GM19455 (cell line): ENCODE results near the gene BPGM.

ENCODE experiments used
- ATAC-seq: cut with Tn5 transposase; IDR thresholded peaks from one replicate; pipeline ENCODE4 v1.9.1; 2021; ENCODE audit not compliant: unreplicated experiment

Gene BPGM

DNA sequence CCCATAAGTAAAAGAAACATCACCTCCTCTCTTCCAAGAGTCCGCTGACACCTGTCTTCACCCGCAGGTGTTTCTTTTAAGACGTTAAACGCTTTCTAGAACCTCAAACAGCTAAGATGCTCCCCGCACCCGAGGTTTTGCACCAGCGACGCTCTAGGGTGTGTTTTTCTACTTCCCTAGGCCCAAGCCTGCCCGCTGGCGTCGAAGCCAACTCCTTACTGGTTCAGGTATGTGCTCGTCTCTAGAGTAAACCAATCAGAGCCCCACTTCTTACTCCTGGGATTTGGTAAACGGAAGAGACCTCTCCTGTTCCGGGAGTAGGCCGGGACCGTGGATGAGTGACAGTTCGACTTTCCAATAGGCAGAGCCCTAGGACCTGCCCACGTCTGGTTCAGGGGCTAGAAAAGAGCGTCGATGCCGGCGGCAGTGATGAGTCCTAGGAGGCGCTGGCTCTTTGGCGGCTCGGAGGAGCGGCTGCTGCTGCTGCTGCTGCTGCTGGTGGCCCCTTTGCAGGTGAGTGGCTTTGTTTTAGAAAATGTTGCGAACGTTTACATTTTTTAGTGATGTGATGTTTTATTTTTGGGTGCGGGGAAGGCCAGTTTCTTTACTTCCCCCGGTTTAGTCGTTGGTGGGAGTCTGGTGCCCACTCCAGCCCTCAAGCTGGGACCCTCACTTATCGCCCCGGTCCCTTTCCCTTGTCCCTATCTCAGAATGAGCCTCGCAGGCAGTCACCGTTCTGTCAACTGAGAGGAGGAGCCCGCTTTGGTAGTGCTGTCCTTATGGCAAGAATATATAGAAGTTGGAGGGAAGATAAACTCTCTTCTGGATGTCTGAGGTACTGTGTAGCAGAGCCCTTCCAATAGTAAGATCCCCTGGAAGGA, at the start of gene BPGM:
TSS of gene BPGM (plus strand) at position 429 of the 881 bp plus-strand sequence. CDS start 14,655 bp downstream, outside the sequence.
- ATAC-seq: peak; percentile 98

DNA sequence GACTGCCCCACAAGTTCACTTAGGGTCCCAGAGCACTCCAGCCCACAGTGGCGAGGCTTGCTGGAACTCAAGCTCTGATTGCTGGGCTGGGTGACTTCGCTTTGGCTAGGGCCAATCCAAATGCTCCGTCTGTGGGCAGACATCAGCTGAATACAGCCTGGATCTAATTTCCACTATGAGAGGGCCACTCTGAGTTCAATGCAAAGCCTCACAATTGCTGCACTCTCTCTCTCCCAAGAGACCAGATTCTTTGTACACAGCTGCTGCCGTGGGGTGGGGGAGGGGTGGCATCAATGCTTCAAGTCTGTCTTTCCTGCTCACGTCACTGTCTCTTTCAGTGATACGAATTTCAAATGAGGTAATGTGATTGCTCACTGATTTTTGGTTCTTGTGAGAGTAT, 47.3 kb upstream of the BPGM start:
- ATAC-seq: no peak

DNA sequence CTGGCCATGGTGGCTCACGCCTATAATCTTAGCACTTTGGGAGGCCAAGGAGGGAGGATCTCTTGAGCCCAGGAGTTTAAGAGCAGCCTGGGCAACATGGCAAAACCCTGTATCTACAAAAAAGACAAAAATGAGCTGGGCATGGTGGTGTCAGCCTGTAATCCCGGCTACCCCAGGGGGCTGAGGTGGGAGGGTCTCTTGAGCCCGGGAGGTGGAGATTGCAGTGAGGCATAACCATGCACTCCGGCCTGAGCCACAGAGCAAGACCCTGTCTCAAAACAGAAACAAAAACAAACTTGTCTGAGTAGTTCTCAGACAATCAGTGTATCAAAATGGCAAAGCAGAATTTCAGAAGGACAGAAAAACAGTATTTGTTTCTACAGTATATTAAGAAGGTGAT, 45.2 kb upstream of the BPGM start:
- no peak for ATAC-seq

DNA sequence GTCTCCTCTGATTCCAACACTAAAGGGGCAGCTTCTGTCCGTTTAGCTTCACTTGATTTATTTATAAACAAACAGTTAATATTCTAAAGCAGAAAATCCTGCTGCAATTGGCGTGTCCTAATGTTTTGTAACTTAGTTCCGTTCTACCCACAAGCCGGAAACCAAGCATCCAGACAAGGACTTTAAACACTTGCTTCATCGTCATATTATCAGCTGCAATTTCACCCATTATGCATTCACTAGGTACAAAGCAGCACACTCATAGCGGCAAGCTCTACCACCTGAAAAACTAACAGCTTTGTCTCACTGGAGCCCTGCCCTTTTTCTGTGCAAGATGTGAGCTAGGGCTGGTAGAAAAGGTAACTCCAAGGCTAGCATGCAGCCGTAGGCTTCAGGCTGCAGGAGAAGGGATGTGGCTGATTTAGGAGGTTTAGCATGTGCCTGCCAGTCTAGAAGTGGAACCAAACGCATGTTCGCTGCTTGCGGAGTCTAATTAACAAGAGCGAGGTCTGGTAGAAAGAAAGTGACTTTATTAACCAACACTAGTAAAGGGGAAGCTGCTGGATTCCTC, 43.7 kb upstream of the BPGM start:
- no peak for ATAC-seq

DNA sequence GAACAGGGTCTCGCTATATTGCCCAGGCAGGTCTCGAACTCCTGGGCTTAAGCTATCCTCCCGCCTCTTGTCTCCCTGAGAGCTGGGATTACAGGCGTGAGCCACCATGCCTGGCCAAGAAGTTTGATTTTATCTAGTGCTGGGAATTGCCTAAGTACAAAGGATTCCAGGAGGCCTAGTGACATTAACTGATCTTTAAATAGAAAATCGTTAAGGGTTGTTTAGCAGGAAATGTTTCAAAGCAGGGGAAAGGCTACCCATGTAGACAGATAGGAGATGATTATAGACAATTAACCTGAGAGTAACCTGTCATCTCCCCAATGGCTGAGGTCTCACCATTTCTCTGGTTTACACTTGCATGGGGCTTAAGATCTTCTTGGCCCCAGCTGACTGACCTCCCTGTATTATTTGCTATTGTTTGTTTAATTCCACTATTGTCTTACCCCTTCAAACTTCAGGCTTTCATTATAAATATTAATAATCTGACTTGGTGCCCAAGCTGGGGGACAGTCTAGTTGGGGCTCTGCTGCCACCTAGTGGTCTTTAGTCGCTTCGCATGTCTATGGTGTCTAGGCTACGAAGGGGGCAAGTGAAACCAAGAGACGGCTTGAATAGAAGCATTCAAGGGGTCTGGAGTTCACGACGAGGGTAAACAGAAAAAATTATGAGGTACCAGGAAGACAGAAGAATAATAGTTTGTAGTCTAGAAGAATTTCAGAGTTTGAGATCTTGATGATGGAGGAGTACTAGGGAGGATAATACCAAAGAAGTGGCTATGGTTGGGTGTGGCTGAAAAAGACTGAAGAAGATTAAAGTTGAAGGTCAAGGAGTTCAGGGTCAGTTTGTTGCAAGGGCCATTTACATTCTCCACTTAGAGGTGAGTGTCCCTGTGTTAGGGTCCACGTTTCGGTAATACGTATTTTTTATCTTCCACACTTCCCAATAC, 40.4 kb upstream of the BPGM start:
- ATAC-seq: peak; percentile 86

DNA sequence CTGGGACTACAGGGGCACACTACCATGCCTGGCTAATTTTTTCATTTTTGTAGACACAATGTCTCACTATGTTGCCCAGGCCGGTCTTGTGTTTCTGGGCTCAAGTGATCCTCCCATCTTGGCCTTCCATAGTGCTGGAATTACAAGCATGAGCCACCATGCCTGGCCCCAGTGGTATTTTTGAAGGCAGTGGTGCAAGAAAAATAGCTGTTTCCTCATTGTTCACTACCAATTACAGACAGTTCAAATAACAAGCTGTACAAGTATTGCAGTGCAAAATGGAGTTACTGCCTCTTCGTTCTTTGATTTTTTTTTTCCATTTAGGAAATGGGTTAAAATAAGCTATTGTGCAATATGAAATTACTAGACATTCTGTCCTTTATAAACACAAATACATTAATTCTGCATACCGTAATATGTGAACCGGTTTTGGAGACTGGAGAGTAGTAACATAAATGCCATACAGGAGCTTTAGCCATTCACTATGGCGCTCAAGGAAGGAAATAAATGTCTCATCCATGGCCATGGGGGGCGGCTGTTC, 35.0 kb upstream of the BPGM start:
- no peak for ATAC-seq

DNA sequence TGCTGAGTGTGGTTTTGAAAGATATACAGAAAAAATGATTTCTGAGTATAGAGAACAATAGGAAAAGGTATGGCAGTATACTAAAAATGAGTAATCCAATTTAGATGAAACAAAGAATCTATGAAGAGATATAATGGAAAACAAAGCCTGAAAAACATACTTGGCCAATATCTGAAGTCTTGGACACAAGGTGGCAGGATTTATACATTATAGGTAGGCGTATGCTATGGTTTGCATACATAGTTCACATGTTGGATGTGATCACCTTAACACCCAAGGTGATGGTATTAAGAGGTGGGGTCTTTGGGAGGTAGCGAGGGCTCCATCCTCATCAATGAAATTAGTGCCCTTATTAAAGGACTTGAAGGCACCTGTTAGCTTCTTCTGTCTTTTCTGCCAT, 34.5 kb upstream of the BPGM start:
- ATAC-seq: no peak

DNA sequence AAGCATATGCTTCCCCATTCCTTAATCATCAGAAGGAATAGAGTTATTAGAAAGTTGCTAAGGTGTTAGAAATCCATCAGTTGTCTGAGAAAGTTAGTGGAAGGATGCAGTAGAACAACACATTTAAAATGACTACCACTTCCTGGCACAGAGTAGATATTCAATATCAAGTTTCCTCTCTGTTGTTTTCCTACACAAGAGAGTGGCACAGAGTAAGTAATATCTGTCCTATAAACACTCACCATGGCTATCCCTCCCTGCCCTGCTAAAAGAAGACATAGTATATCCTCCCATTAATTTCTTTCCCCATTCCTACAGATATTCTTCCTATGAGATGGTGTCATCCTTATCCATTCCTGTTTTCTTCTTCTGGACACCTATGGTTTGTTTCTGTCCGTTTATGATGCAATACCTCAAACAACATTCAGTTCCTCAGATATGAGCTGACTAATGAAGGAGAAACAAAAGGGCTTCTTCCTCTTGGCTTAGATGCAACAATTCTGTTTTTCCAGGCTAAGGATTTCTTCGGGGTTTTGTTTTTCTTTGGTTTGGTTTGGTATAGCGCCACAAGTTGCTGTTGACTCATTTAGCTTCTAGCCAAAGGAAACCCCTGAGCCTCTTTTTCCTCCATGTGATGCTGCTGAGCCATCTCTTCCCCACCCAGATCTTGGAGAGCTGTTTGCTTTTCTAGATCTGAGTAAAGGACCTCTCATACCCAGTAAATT, 32.9 kb upstream of the BPGM start:
- no peak for ATAC-seq

DNA sequence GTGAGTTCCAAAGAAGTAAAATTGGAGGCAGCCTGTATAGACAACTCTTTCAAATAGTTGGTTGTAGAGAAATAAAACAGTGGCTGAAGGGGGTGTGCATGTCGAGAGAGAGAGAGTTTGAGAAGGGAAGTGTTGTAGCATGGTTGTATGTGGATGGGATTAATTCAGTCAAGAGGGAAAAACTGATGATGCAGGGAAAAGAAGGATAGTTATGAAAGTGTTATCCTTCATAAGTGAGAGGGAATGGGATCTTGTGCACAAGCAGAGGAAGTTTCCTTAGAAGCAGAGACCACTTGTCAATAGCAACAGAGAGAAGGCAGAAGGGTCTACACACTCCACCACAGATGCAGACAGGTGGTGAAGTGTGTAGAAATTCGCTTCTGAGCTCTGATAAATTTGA, 30.0 kb upstream of the BPGM start:
- ATAC-seq: no peak

DNA sequence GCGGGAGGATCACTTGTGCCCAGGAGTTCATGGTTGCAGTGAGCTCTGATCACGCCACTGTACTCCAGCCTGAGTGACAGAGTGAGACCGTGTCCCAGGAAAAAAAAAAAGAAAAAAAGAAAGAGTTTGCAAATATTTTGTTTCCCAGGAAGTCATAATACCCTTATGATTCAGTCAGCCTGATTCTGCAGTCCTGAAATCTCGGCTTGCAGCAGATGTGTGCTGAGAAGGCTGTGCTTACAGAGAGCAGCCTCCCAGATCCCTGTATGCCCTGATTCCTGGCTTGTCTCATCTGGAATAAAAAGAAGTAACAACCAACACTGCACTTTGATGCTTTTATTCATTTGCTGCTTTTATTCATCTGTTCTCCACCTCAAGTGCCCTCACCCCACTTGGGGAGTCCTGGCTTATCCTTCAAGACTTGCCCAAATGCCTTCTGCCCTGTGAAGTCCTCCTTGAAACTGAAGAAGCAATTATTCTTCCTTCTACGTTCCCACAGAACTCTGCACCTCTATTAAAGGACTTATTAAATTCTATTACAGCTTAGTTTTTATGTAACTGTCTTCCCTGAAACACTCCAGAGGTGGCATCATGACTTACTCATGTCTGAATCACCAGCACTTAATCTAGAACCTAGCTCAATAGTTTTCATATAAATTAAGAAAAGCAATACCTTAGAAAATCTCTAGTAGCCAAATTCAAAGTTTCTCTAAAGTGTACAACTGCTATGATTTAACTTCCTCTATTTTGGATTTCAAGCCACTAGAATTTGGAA, 27.7 kb upstream of the BPGM start:
- ATAC-seq: no peak

DNA sequence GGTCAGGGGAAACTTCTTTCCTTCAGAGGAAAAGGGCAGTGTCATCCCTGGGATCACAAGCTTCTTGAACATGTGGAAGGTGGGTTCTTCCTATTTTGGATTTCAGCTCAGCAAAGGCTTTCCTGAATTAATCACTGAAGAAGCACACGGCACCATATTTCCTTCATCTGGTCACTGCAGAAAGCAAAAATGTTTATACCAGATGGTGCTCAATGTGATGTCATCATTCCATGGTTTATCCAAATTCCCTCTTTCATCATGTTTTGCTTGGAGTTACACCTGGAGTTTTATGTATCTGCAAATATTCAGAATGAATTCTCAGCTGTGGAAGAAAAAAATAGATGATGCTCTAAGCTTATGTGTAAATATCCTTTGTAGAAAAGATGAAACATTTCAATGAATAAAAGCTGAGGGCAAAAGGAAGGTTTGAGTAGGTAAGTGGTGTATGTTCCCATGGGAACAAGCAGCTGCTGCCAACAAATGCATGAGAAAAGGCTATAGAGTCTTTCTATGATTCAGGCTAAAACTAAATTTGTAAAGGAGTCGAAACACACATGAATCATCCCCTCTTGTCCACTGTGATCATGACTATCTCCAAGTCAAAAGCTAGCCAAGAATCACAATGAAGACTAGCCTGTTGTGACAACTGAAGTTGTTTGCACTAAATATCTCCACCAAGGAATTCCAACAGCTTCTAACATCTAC, 26.9 kb upstream of the BPGM start:
- no peak for ATAC-seq

DNA sequence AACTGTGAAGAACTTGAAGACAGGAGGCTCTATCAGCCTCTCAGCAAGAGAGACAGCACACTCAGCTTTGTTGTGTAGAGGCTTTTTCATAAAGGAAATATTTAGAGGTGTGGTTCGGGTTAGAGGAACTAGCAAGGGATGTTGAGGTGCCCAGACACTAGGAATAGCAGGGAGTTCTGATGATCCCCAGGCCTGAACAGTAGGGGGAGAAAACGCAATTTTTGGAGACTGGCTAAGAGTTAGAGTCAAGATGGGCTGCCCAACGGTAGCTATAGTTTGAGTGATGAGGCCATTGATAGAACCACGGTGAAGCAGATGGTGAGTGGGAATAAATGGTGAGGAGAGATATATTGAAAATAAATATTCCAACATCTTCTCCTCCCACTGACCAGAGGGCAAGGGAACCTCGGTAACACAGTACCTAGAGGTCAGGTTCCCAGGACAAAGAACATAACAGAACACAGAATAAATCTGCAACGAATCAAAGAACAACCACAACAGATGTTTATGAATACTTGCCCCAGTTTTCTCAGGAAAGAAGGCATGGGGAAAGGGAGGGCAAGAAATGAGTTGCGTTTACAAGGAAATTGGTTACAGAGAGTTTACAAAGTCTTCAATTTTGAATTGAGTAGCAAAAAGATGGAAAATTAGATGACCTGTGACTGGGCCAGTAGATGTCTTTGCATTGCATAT, 24.2 kb upstream of the BPGM start:
- no peak for ATAC-seq

DNA sequence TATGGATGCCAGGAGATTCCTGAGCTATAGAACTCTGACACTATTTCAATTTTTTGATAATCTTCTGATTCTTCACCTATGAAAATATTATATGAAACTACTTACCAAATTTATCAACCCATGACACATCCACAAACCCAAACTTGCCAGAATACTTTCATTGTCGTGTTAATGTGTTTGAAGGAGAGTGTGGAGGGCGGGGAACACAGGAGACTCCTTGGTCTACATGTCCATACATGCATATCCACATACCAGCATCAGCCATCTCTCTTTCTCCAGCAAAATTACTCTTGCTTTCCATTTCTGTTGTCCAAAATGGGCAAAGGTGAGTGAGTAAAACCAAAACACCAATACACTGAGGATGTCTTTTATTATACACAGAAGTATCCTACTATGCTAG, 23.5 kb upstream of the BPGM start:
- ATAC-seq: no peak

DNA sequence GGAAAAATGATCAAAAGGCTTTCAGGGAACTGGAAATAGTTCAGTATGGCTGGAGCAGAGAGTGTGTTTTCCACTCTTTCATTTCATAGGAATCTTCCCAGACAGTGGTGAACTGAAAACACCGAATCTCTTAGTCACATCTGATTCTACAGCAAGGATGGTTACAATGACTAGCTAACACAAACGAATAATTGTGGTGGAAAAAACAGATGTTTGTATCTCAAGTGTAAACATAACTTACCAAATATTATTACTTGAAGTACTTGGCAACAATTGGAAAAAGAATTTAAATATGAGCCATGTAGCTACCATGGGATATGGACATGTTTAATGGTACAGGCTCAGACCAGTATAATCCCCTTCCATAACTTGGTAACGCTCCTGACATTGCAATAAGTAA, 21.1 kb upstream of the BPGM start:
- ATAC-seq: no peak

DNA sequence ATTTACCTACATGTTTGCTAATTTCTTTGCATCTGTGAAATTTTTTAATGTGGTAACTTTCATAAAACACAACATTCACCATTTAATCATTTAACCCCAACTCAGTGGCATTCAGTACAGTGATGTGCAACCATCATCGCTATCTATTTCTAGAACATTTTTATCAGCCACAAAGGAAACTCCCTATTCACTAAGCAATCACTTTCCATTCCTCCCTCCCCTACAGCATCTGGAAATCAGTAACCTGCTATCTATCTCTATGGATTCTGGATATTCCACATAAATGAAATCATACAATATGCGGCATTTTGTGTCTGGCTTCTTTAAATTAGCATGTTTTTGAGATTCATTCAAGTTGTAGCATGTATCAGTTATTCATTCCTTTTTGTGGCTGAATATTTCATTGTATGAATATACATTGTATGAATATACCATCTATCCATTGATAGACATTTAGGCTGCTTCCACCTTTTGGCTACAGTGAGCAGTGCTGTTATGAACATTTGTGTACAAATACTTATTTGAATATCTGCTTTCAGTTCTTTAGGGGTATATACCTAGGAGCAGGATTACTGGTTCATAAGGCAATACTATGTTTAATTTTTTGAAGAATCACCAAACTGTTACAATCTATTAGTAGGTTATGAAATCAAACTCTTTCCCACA, 19.4 kb upstream of the BPGM start:
- ATAC-seq: no peak

DNA sequence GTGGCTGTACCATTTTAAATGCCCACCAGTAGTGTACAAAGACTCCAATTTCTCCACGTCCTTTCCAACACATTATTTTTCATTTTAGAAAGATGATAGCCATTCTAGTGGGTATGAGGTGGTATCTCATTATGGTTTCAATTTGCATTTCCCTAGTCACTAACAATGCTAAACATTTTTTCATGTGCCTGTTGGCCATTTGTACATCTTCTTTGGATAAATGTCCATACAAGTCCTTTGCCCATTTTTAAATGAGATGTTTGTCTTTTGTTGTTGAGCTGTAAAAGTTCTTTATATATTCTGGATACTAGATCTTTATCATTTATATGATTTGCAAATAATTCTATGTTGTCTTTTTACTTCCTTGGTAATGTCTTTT, 18.9 kb upstream of the BPGM start:
- no peak for ATAC-seq

DNA sequence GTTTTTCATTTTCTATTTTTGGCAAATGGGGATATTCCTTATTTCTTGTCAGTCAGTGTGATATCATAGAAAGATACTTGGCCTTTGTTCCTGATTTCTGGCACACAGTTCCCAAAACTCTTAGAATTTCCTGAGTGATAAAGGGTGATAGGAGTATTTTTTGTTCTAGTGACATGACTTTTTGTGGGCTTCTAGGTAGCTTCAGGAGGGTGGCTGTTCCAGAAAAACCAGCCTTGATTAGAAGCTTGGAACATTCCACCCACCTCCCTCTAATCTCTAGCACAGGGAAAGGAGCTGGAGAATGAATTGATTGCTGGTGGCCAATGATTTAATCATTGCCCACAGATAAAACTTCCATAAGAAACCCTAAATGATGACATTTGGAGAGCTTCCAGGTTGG, 17.2 kb upstream of the BPGM start:
- ATAC-seq: no peak

DNA sequence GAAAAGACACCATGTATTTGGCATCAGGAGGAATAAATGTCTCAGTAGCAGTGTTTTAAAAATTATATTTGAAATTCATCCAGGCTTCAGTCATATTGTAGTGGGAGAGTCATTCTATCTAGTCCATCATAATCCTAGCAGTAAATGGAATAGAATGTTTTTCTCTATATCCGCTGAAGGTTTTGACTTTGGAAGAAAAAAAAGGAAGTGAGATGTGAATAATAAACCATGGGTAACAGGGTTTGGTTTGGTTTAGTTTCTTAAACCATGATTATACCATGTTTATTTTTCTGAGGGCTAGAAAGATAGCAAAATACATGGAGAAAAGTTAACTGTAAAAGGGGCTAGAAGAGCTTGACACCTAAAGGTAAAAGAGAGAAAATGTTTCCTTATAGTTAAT, 16.4 kb upstream of the BPGM start:
- no peak for ATAC-seq
